Pancreas (tissue), 10 donors: Measurements from ENCODE around the gene BCAT1. TPM values are rescaled to one million over a fixed set of nuclear protein-coding genes. Genes with fewer than 3 reads are reported as not detected.

Experiments used
- ATAC-seq, 4 donors: fragments of 200-7000 bp; cut with Tn5 transposase; one replicate each; pipeline versions ENCODE4 v1.8.0 to v1.9.1; 2020; ENCODE audit warnings: mild to moderate bottlenecking in 4 of 4, moderate library complexity in 4 of 4
- DNase-seq, 6 donors: peaks; one replicate each; pipeline ENCODE4 v3.0.0-alpha.2; 2020
- FAIRE-seq: peaks from 2 replicates; lab custom pipeline; 2012; peaks lifted over from hg19 to GRCh38; lab: Jason Lieb, UNC
- H3K27ac ChIP-seq, 4 donors: fragments of 200-600 bp; sonication (generic); 1 replicate in 3 of 4; 2 replicates in 1 of 4; pipeline versions ENCODE4 v1.5.0 to v1.8.0; 2020
- H3K27me3 ChIP-seq, 4 donors: fragments of 200-600 bp; one replicate each; pipeline ENCODE4 v1.8.0; 2021
- H3K36me3 ChIP-seq, 3 donors: fragments of 200-600 bp; sonication (generic) in 1 of 3; one replicate each; pipeline versions ENCODE4 v1.5.0 to v1.8.0; 2020 to 2021
- H3K4me1 ChIP-seq, 3 donors: fragments of 200-600 bp; one replicate each; pipeline ENCODE4 v1.8.0; 2021
- H3K4me3 ChIP-seq, 4 donors: fragments of 200-600 bp; sonication (generic) in 2 of 4; one replicate each; pipeline versions ENCODE4 v1.5.0 to v1.8.0; 2020 to 2021
- H3K9me3 ChIP-seq, 4 donors: fragments of 200-600 bp; one replicate each; pipeline ENCODE4 v1.8.0; 2021
- WGBS, 2 donors: extraction: QIAGEN DNeasy Blood & Tissue Kit; methylation state at CpG; one replicate each; pipeline ENCODE4 v1.1.7; 2013; 5-methylcytosine and 5-hydroxymethylcytosine counted together
- intact Hi-C, 3 donors: fragments of 100-400 bp; cut with DNase I; formaldehyde crosslinking; loops; one replicate each; pipeline versions ENCODE4 v1.11.1 to v1.14.2; 2022
- polyA plus RNA-seq, 2 donors: library from polyadenylated mRNA; stranded (reverse); fragments of 200-250 nt; gene quantifications; one replicate each; pipeline ENCODE4 v1.2.3, GENCODE V29; 2013
- total RNA-seq, 6 donors: library from RNA; stranded (reverse); fragmentation: NEBNext Ultra II Directional in 4 of 6; extraction: Animal tissue kit (Norgen Biotek cat#: 25700) in 4 of 6; gene quantifications; one replicate each; pipeline versions ENCODE4 v1.2.1 to v1.2.4, GENCODE V29; 2021 to 2023
- TF ChIP-seq, protein P1 (sequence below), 4 donors: fragments of 200-600 bp; sonication (generic) in 3 of 4; IDR thresholded peaks; one replicate each; pipeline versions ENCODE4 v1.5.0 to v1.8.0; 2021; ENCODE audit warnings: antibody characterized with exemption in 4 of 4
- donor health status: healthy with polysubstance abuse.
- donor health status: DM: no; HTN: no; CAD: no; lungs with moderate emphysema.
- donor health status: DM: no; HTN: no; CAD: no.
- donor health status: control.
- donor health status: control.
- donor health status: Bipolar disorder and iron deficiency.
- donor health status: DM: yes; HTN: yes; CAD: no.
- donor health status: DM: no; HTN: no; CAD: no.
- donor health status: DM: no; HTN: no; CAD: no.
- donor health status: DM: yes; HTN: yes; CAD: no.

Gene BCAT1
- total and polyA plus RNA-seq, 8 donors: 7.6 to 121 (median 67.7) TPM

DNA sequence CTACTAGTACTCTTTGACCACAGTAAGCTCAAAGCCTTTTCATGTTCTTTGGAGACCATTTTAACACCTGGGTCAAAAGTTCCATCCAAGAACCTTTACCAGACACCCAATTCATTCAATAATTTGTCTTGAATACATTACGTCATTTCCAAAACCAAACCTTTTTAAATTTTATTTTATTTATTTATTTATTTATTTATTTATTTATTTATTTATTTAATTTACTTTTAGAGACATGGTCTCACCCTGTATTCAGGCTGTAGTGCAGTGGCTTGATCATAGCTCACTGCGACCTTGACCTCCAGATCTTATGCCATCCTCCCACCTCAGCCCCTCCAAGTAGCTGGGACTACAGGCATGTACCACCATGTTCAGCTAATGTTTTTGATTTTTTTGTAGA, 113.5 kb downstream of the BCAT1 start:
- Histone ChIP-seq H3K27me3 (no peaks in the 10 kb centered on the region), H3K27ac (no peak overlapping the region), H3K4me1 (peaks cover 0 to 7% (median 0%) of the 10 kb centered on the region in 3 donors), H3K9me3 (no peaks in the 10 kb centered on the region), H3K4me3 (no peak overlapping the region), H3K36me3 (no peaks in the 10 kb centered on the region)
- FAIRE-seq: no peak
- WGBS, 2 donors: 95 to 98% methylated on average over 2 of the region's 2 CpGs
- no peak for ATAC-seq
- no peak for DNase-seq
- intact Hi-C loops: no loop called here
- TF ChIP-seq, protein P1, sequence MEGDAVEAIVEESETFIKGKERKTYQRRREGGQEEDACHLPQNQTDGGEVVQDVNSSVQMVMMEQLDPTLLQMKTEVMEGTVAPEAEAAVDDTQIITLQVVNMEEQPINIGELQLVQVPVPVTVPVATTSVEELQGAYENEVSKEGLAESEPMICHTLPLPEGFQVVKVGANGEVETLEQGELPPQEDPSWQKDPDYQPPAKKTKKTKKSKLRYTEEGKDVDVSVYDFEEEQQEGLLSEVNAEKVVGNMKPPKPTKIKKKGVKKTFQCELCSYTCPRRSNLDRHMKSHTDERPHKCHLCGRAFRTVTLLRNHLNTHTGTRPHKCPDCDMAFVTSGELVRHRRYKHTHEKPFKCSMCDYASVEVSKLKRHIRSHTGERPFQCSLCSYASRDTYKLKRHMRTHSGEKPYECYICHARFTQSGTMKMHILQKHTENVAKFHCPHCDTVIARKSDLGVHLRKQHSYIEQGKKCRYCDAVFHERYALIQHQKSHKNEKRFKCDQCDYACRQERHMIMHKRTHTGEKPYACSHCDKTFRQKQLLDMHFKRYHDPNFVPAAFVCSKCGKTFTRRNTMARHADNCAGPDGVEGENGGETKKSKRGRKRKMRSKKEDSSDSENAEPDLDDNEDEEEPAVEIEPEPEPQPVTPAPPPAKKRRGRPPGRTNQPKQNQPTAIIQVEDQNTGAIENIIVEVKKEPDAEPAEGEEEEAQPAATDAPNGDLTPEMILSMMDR (IDR thresholded peaks at IDR 0.05): no peak

DNA sequence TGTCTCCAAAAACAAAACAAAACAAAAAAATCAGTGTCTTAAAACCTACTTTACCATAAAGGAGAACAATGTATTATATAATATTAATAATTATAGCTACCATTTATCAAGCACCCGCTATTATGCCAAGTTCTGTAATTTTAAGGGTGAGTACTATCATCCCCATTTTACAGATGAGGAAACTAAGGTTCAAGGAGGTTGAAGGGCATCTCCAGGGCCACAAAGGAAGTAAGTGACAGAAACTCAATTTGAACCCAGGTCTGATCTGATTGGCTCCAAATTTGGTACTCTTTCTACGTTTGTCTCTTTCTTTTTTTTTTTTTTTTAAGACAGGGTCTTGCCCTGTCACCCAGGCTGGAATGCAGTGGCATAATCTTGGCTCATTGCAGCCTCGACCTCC, 115.4 kb downstream of the BCAT1 start:
- ATAC-seq (no peak), DNase-seq (no peak), FAIRE-seq (no peak)
- peaks cover 0 to 7% (median 0%) of the 10 kb centered on the region in 3 donors for H3K4me1 ChIP-seq
- no peaks in the 10 kb centered on the region for H3K36me3 ChIP-seq
- H3K27me3 ChIP-seq: no peaks in the 10 kb centered on the region
- TF ChIP-seq, protein P1 (IDR thresholded peaks at IDR 0.05): no peak
- H3K27ac ChIP-seq: no peak overlapping the region
- WGBS, 2 donors: 89 to 90% methylated on average over 3 of the region's 3 CpGs
- H3K4me3 ChIP-seq: no peak overlapping the region
- intact Hi-C loops: no loop called here
- H3K9me3 ChIP-seq: no peaks in the 10 kb centered on the region

DNA sequence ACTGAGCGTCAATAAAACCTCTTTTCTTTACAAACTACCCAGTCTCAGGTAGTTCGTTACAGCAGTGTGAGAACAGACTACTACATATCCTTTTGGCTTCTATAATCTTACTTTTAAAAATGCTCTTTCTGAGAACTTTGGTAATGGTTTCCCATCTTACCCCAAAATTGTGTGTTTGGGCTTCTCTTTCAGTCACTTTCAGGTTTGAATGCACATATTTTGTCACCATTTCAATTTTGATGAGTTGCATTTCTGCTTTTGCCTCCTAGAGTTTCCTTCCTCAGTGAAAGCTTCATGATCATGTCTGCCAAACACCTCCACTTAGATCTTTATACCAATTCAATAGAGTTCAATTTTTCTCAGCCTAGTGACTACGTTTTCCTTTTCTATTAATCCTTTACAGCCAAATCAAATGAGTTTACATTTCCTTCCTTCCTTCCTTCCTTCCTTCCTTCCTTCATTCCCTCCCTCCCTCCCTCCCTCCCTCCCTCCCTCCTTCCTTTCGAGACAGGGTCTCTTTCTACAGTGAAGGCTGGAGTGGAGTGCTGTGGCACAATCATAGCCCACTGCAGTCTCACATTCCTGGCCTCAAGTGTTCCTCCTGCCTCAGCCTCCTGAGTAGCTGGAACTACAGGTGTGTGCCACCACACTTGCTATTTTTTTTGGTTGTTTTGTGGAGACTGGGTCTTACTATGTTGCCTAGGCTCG, 124.9 kb downstream of the BCAT1 start:
- Histone ChIP-seq H3K27ac (no peak overlapping the region), H3K4me3 (no peak overlapping the region), H3K27me3 (no peaks in the 10 kb centered on the region), H3K36me3 (no peaks in the 10 kb centered on the region), H3K4me1 (no peaks in the 10 kb centered on the region), H3K9me3 (no peaks in the 10 kb centered on the region)
- DNase-seq (no peak), FAIRE-seq (no peak), ATAC-seq (no peak)
- intact Hi-C loops: no loop called here
- TF ChIP-seq, protein P1 (IDR thresholded peaks at IDR 0.05): no peak
- 76 to 79% methylated on average over 5 of the region's 5 CpGs for WGBS, 2 donors

DNA sequence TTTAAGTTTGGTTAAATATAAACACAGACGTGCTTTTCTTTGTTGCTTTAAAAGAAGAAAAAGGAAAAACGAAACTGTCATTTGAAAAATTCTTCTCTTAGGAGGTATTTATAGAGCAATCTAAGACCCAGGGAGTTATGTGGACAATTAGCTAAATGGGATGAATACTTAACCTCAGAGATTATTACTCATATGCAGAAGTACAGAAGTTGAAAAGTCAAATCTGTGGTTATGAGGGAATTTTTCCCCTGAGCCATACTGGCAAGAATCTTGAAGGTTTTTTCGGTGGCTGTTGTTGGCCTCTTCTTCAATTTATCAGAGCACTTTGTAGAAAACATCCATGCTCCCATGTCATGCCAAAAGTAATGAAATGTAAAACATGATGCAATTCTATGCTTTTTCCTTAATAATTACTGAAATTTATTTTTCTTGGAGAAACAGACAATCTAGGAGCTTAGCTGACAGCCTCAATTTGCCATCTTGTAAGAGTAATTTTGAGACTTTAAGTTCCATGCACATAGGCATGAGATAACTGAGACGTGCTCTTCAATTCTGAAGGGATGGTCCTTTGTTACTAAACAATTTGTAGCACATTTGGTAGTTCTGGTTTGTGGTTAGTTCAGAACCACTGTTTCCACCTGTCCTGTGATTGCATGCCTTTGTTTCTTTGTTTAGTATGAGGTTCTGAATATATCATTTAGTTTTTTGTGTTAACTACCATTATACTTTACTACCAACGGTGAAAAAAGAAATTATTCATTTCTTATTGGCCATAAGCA, 126.6 kb downstream of the BCAT1 start:
- Histone ChIP-seq H3K27me3 (no peaks in the 10 kb centered on the region), H3K27ac (no peak overlapping the region), H3K36me3 (no peaks in the 10 kb centered on the region), H3K9me3 (no peaks in the 10 kb centered on the region), H3K4me1 (no peaks in the 10 kb centered on the region), H3K4me3 (no peak overlapping the region)
- FAIRE-seq: no peak
- ATAC-seq: peak in 3 of 4 donors; percentile 12 to 40 (median 27)
- TF ChIP-seq, protein P1 (IDR thresholded peaks at IDR 0.05): no peak
- WGBS, 2 donors: 80 to 90% methylated on average over 5 of the region's 5 CpGs
- no peak for DNase-seq
- intact Hi-C loops: no loop called here
